Peyer's patch (tissue), 4 donors: ENCODE data around the gene CPPED1.

Experiments
- CTCF ChIP-seq, 6 experiments: fragments of 450-650 bp in 4 of 6; fragments of 200-600 bp in 2 of 6; sonication (generic) in 1 of 6; IDR thresholded peaks; one replicate each; pipeline ENCODE4 v1.5.1; 2017 to 2019; ENCODE audit warnings: antibody characterized with exemption in 6 of 6, mild to moderate bottlenecking in 3 of 6, moderate library complexity in 1 of 6
- POLR2A ChIP-seq, 2 donors: fragments of 450-650 bp; IDR thresholded peaks; one replicate each; pipeline ENCODE4 v1.5.1; 2017; ENCODE audit warnings: antibody characterized with exemption in 2 of 2, mild to moderate bottlenecking in 2 of 2, moderate library complexity in 2 of 2

GRCh38 chr16:12612598-12613101 lies 191.0 kb downstream of the CPPED1 start:
- TF ChIP-seq POLR2A (IDR thresholded peaks at IDR 0.05), result no peak
- TF ChIP-seq CTCF (IDR thresholded peaks at IDR 0.05), result no peak
